HG02798 (cell line): ENCODE data around the gene ARHGAP20.

Experiments
- ATAC-seq: cut with Tn5 transposase; IDR thresholded peaks from one replicate; pipeline ENCODE4 v1.9.1; 2021; ENCODE audit warnings: mild to moderate bottlenecking; ENCODE audit not compliant: unreplicated experiment, poor library complexity

ARHGAP20 gene

DNA sequence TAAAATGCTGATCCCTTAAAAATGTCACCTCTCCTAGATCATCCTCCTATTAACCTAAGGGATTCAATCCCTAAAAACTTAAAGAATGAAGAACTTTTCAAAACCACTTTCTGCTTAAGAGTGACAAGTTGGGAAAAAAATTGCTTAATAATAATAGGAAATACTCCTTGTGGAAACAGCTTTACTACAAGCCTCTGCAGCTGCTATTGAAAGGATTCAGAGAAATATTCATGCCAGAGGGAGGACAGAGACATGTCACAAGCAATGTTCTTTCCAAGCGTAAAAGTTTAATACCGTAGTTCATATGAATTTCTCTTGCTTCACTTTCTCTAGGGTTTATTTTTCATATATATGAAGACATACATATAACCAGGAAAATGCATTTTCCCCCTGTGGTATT lies 98.2 kb downstream of the ARHGAP20 start:
- ATAC-seq: no peak

- ATAC-seq: no peak
These were observed 98.9 kb downstream of the ARHGAP20 start for GRCh38 chr11:110613197-110613918.

GRCh38 chr11:110606415-110606814 lies 105.8 kb downstream of the ARHGAP20 start:
- no peak for ATAC-seq

DNA sequence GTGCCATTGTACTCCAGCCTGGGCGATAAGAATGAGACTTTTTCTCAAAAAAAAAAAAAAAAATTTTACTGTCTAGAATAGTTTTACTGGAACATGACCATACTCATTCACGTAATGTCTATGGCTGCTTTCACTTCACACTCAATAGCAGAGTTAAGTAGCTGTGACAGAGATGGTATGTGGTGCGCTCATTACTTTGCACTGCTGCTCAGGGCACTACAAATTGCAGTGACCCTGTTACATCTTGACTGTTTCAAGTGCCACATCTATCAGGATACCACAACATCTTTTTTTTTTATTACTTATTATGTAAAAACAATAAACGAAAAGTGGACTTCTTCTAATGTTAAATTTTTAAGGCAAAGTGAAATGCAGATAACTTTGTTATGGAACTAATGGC lies 110.3 kb downstream of the ARHGAP20 start:
- ATAC-seq: no peak

DNA sequence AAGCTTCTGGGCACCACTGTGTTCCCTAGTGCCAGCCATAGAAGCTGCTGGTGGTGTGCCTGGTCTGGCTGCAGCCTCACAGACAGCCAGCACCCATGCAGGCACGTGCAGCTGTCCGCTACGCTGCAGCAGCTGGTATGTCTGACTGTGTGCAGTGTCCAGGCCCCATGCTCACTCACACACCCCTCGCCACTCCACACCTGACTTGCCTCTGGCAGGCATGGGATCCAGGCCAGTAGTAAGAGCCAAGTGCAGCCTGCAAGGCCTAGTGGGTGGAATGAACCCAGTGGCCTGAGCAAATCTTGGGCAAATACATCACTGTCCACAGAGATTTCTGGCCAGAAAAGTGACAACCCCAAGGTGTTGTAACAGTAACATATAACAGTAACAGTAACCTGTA lies 111.9 kb downstream of the ARHGAP20 start:
- ATAC-seq: no peak

- ATAC-seq: no peak
These were observed 113.0 kb downstream of the ARHGAP20 start for GRCh38 chr11:110599207-110599606.

DNA sequence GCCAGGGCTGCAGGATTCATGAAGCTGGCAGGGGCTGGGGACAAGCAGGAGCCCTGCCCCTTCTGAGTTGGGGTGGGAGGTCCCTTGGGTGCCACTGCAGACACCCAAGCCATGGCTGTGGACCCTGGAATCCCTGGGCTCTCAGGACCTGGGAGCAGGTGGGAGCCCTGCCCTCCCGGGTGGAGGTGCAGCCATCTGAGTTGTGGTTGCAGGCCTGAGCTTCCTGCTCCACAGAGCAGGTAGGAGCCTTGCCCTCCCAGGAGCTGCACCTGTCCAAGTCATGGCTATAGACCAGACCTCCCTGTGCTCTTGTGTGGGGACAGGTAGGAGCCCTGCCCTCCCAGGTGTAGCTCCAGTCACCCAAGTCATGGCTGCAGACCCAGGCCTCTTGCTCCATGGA lies 113.5 kb downstream of the ARHGAP20 start:
- ATAC-seq: no peak

DNA sequence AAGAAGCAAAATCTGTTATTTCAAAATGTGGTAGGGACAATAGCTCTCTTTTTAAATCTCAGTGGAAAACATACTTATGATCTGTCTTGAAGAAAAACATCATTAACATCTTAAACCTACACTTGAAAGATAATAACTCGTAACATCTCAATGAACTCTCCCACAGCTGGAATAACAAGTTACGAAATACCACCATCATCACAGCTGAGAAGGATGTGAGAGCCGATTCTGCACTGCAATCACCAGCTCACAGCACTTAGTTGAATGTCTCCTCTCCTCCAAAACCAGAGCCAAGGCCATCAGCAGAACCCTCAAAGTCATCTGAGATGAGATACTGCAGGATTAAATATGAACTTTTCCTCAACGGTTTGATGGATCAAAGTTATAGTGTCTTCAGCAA lies 124.3 kb downstream of the ARHGAP20 start:
- no peak for ATAC-seq

- ATAC-seq: no peak
These were observed 125.1 kb downstream of the ARHGAP20 start for GRCh38 chr11:110587129-110587528.

GRCh38 chr11:110584150-110584549 lies 128.1 kb downstream of the ARHGAP20 start:
- ATAC-seq: no peak

DNA sequence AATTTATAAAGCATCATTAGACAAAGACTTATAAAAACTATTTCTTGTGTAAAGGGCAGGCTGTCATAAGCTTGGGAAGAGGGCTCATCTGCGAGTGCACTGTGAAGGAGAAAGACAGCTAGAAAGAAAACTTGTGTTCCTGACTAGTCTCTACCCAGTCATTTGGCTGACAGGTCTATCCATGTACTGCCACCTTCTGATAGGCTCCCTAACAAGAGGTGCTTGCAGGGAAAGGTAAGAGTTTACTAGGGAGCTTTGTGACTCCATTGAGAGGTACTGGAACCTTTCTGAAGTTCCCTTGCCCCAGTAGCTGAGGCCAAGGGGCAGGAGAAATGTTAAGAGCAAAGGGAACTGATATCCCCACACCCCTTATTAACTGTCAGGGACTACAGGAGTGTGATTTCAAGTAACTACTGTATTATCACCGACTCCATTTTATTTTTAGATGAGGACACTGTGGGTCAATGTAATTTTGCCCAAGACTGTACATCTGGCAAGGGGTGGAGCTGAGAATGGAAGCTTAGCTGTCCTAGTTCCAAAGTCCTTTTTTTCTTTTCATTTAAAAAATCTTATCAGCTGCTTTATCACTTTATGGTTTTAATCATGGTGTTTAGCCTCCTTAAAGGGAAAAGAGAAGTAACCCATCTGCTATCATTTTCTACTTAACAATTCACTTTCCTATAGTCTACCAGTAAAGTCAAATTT lies 129.4 kb downstream of the ARHGAP20 start:
- no peak for ATAC-seq

GRCh38 chr11:110580571-110580970 lies 131.7 kb downstream of the ARHGAP20 start:
- no peak for ATAC-seq

GRCh38 chr11:110573411-110573810 lies 138.8 kb downstream of the ARHGAP20 start:
- no peak for ATAC-seq

- ATAC-seq: no peak
These were observed 141.0 kb downstream of the ARHGAP20 start for GRCh38 chr11:110571081-110571720.

- ATAC-seq: no peak
These were observed 145.7 kb downstream of the ARHGAP20 start for GRCh38 chr11:110566577-110566976.

- ATAC-seq: no peak
These were observed 146.6 kb downstream of the ARHGAP20 start for GRCh38 chr11:110565357-110566336.

DNA sequence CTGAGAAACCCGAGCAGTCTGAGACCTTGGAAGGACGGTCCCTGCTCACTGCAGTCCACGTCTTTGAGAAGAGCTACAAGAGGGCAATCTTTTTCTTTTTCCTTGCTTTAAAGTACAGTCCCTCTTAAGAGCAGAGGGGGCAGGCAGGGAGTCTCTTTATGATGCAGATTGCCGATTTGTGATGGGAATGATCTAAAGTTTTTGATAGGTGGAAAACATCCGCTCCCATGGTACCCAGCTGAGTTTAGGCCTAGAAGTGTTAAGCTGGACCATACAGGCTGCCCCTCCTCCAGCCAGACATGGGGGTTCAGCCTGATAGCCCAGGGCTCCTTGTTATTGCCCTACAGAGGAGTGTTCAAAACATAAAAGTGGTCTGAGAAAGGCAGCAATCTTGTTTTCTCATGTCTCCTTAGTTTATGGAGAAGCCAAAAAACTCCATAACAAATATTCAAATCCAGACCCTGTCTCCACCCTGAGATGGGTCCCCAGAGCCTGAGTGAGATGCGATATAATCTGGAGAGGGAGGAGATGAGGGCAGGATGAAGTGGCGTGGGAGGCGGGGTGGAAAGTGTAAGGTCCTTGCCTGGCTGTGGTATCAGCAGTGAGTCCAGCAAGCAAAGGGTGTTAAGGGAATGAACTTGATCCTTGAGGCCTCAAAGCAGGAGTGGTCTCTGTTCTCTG lies 147.4 kb downstream of the ARHGAP20 start:
- no peak for ATAC-seq

- ATAC-seq: no peak
These were observed 167.5 kb downstream of the ARHGAP20 start for GRCh38 chr11:110544779-110545178.

- no peak for ATAC-seq
These were observed 174.1 kb downstream of the ARHGAP20 start for GRCh38 chr11:110538154-110538553.
